GM23338 (cell line): ENCODE results near the gene CFAP410. TPM values are rescaled to one million over a fixed set of nuclear protein-coding genes. Genes with fewer than 3 reads are reported as not detected.

Experiments used
- ATAC-seq: fragments of 200-7000 bp; cut with Tn5 transposase; 3 replicates; pipeline ENCODE4 v1.9.1; 2020
- DNase-seq: peaks from one replicate; pipeline ENCODE4 v3.0.0-alpha.2; 2015; ENCODE audit warnings: low spot score
- H2AFZ ChIP-seq: fragments of 200-600 bp; sonication (generic); 2 replicates; pipeline ENCODE4 v1.8.0; 2016; ENCODE audit warnings: antibody characterized with exemption, mild to moderate bottlenecking, moderate library complexity
- H3F3A ChIP-seq: fragments of 200-600 bp; sonication (generic); replicated peaks from 2 replicates; pipeline ENCODE4 v1.8.0; 2017; ENCODE audit warnings: antibody characterized with exemption, mixed run types, low read depth
- H3K27ac ChIP-seq: fragments of 200-600 bp; sonication (generic); 2 replicates; pipeline ENCODE4 v1.6.1; 2016; ENCODE audit warnings: low read depth
- H3K27me3 ChIP-seq: fragments of 200-600 bp; sonication (generic); 2 replicates; pipeline ENCODE4 v1.8.0; 2016; ENCODE audit warnings: mild to moderate bottlenecking, mixed run types, moderate library complexity; ENCODE audit not compliant: insufficient read depth
- H3K36me3 ChIP-seq: fragments of 200-600 bp; sonication (generic); 2 replicates; pipeline ENCODE4 v1.8.0; 2016; ENCODE audit warnings: mild to moderate bottlenecking; ENCODE audit not compliant: insufficient read depth
- H3K4me1 ChIP-seq: fragments of 200-600 bp; sonication (generic); 2 replicates; pipeline ENCODE4 v1.8.0; 2016; ENCODE audit warnings: mild to moderate bottlenecking, moderate library complexity; ENCODE audit not compliant: insufficient read depth
- H3K4me2 ChIP-seq: fragments of 200-600 bp; sonication (generic); 2 replicates; pipeline ENCODE4 v1.7.1; 2017; ENCODE audit warnings: mixed run types
- H3K4me3 ChIP-seq: fragments of 200-600 bp; sonication (generic); 2 replicates; pipeline ENCODE4 v1.6.1; 2016; ENCODE audit warnings: mixed run types
- H3K79me2 ChIP-seq: fragments of 200-600 bp; sonication (generic); replicated peaks from 2 replicates; pipeline ENCODE4 v1.8.0; 2017; ENCODE audit warnings: mild to moderate bottlenecking; ENCODE audit not compliant: insufficient read depth
- H3K9me2 ChIP-seq: fragments of 200-600 bp; sonication (generic); 2 replicates; pipeline ENCODE4 v1.8.0; 2017; ENCODE audit not compliant: insufficient read depth
- H4K20me1 ChIP-seq: fragments of 200-600 bp; sonication (generic); replicated peaks from 2 replicates; pipeline ENCODE4 v1.8.0; 2017; ENCODE audit warnings: mild to moderate bottlenecking; ENCODE audit not compliant: insufficient read depth
- H3K27ac Mint-ChIP-seq: 2 replicates; pipeline ENCODE4 v1.8.0; 2020; ENCODE audit warnings: inconsistent platforms, mild to moderate bottlenecking, moderate library complexity, mixed read lengths
- H3K27me3 Mint-ChIP-seq: 3 replicates; pipeline ENCODE4 v1.8.0; 2022; ENCODE audit warnings: low read depth, mild to moderate bottlenecking, moderate library complexity, mixed read lengths, inconsistent platforms; ENCODE audit not compliant: insufficient read depth, poor library complexity
- H3K36me3 Mint-ChIP-seq: 3 replicates; pipeline ENCODE4 v1.8.0; 2021; ENCODE audit warnings: low read depth, mild to moderate bottlenecking, inconsistent platforms, moderate library complexity, mixed read lengths
- H3K4me1 Mint-ChIP-seq: 3 replicates; pipeline ENCODE4 v1.8.0; 2020; ENCODE audit warnings: mild to moderate bottlenecking, inconsistent platforms, mixed read lengths
- H3K4me3 Mint-ChIP-seq: 3 replicates; pipeline ENCODE4 v1.8.0; 2021; ENCODE audit warnings: moderate library complexity, mild to moderate bottlenecking, inconsistent platforms, mixed read lengths
- H3K9me3 Mint-ChIP-seq: 3 replicates; pipeline ENCODE4 v1.8.0; 2020; ENCODE audit warnings: moderate library complexity, mild to moderate bottlenecking, inconsistent platforms, mixed read lengths
- CREB1 ChIP-seq: fragments of 250-450 bp; sonication (Bioruptor Pico); IDR thresholded peaks from 2 replicates; pipeline ENCODE4 v1.5.0; 2020; ENCODE audit warnings: low read depth, mild to moderate bottlenecking, moderate library complexity
- CTCF ChIP-seq, 2 experiments: fragments of 200-600 bp in 1 of 2; sonication (generic) in 1 of 2; conservative IDR thresholded peaks; 2 replicates each; pipeline versions ENCODE4 v1.5.1 to v1.6.1; 2016 to 2017; ENCODE audit warnings: antibody characterized with exemption in 2 of 2, low read depth in 2 of 2, mild to moderate bottlenecking in 2 of 2, moderate library complexity in 1 of 2
- EZH2 ChIP-seq: fragments of 200-600 bp; sonication (generic); IDR thresholded peaks from one replicate; pipeline ENCODE4 v1.8.0; 2017; ENCODE audit warnings: antibody characterized with exemption, mild to moderate bottlenecking, low read depth; ENCODE audit not compliant: unreplicated experiment
- EZH2phosphoT487 ChIP-seq: fragments of 200-600 bp; sonication (generic); IDR thresholded peaks from one replicate; pipeline ENCODE4 v1.8.1; 2018; ENCODE audit warnings: antibody characterized with exemption; ENCODE audit not compliant: unreplicated experiment
- JUNB ChIP-seq: IDR thresholded peaks from one replicate; pipeline ENCODE4 v1.6.1; 2016; ENCODE audit warnings: antibody characterized with exemption; ENCODE audit not compliant: unreplicated experiment
- NANOG ChIP-seq: IDR thresholded peaks from 2 replicates; pipeline ENCODE4 v1.6.1; 2016; ENCODE audit warnings: antibody characterized with exemption, borderline replicate concordance
- POLR2AphosphoS5 ChIP-seq: IDR thresholded peaks from 2 replicates; pipeline ENCODE4 v1.6.1; 2016; ENCODE audit warnings: antibody characterized with exemption, low read depth
- REST ChIP-seq: IDR thresholded peaks from one replicate; pipeline ENCODE4 v1.6.1; 2018; ENCODE audit warnings: antibody characterized with exemption; ENCODE audit not compliant: unreplicated experiment
- ZNF114 ChIP-seq: fragments of 250-450 bp; sonication (Bioruptor Pico); IDR thresholded peaks from 2 replicates; pipeline ENCODE4 v1.5.0; 2020; ENCODE audit warnings: mild to moderate bottlenecking, moderate library complexity
- ZNF331 ChIP-seq: fragments of 250-450 bp; sonication (Bioruptor Pico); IDR thresholded peaks from 2 replicates; pipeline ENCODE4 v1.5.0; 2020; ENCODE audit warnings: low read depth, mild to moderate bottlenecking, moderate library complexity
- polyA plus RNA-seq: library from polyadenylated mRNA; unstranded; fragments of >200 nt; fragmentation: Nextera tagmentation; extraction: Ambion mirVana; gene quantifications from 2 replicates; pipeline ENCODE4 v1.2.1, GENCODE V29; 2016
- total RNA-seq: library from RNA; depleted of rRNA; stranded (reverse); fragments of >200 nt; shearing (Covaris generic); gene quantifications from 2 replicates; pipeline ENCODE4 v1.2.3, GENCODE V29; 2014

CFAP410 gene
- total and polyA plus RNA-seq, 2 experiments from 2014 or later = 11.0 to 24.0 TPM

GRCh38 chr21:44314128-44314527 is 25.1 kb downstream of the CFAP410 start:
- DNase-seq (no peak), ATAC-seq (no peak)
- H3K27ac Mint-ChIP-seq = no peak overlapping the region
- no peaks in the 10 kb centered on the region for H3K4me1 Mint-ChIP-seq
- H3K4me1 ChIP-seq = no peaks in the 10 kb centered on the region
- H3K4me3 ChIP-seq = no peak overlapping the region
- H3K79me2 ChIP-seq = no peaks in the 10 kb centered on the region
- peaks cover 6% of the 10 kb centered on the region for H3K36me3 Mint-ChIP-seq
- H4K20me1 ChIP-seq = no peaks in the 10 kb centered on the region
- H3K36me3 ChIP-seq = no peaks in the 10 kb centered on the region
- H3K27ac ChIP-seq = no peak overlapping the region
- TF ChIP-seq EZH2 (no peak), CTCF (conservative IDR thresholded peaks at IDR 0.05; ENCODE audit: low read depth in 2 of 2) (no peak), ZNF114 (CRISPR knock-in tag) (no peak)
- H3K9me2 ChIP-seq = no peaks in the 10 kb centered on the region
- H3K4me3 Mint-ChIP-seq = no peak overlapping the region
- H3K4me2 ChIP-seq = no peak overlapping the region
- no peaks in the 10 kb centered on the region for H3K27me3 ChIP-seq
- no peaks in the 10 kb centered on the region for H3F3A ChIP-seq
- H3K9me3 Mint-ChIP-seq = no peaks in the 10 kb centered on the region
- H3K27me3 Mint-ChIP-seq = peaks cover 1% of the 10 kb centered on the region
- H2AFZ ChIP-seq = no peak overlapping the region

- Mint-ChIP-seq H3K9me3 (no peaks in the 10 kb centered on the region), H3K4me3 (no peak overlapping the region), H3K36me3 (peaks cover 6% of the 10 kb centered on the region), H3K4me1 (no peaks in the 10 kb centered on the region), H3K27ac (no peak overlapping the region), H3K27me3 (peaks cover 1% of the 10 kb centered on the region)
- H3K4me1 ChIP-seq = no peaks in the 10 kb centered on the region
- H4K20me1 ChIP-seq = no peaks in the 10 kb centered on the region
- no peaks in the 10 kb centered on the region for H3K79me2 ChIP-seq
- DNase-seq (no peak), ATAC-seq (no peak)
- no peak overlapping the region for H3K4me2 ChIP-seq
- H3F3A ChIP-seq = no peaks in the 10 kb centered on the region
- H3K36me3 ChIP-seq = no peaks in the 10 kb centered on the region
- no peak overlapping the region for H3K4me3 ChIP-seq
- H2AFZ ChIP-seq = no peak overlapping the region
- no peak overlapping the region for H3K27ac ChIP-seq
- no peaks in the 10 kb centered on the region for H3K27me3 ChIP-seq
- no peak for TF ChIP-seq EZH2phosphoT487
- TF ChIP-seq JUNB = no peak
- no peak for TF ChIP-seq CREB1 (CRISPR knock-in tag)
- TF ChIP-seq EZH2 = no peak
- no peak for TF ChIP-seq REST
- TF ChIP-seq ZNF331 (CRISPR knock-in tag) = no peak
- TF ChIP-seq NANOG = no peak
- TF ChIP-seq POLR2AphosphoS5 = no peak
- no peak for TF ChIP-seq CTCF (conservative IDR thresholded peaks at IDR 0.05; ENCODE audit: low read depth in 2 of 2)
- H3K9me2 ChIP-seq = no peaks in the 10 kb centered on the region
These were observed 25.7 kb downstream of the CFAP410 start for GRCh38 chr21:44313451-44313850.
